HG02981 (cell line): ENCODE results near the gene SAMD4A.
"Not testable (repeated sequence)": the region's sequence is repeated elsewhere in the genome, so short reads cannot be mapped to it uniquely, and the experiment has no call there.

ENCODE experiments used
- ATAC-seq: cut with Tn5 transposase; IDR thresholded peaks from one replicate; pipeline ENCODE4 v1.9.1; 2021; ENCODE audit warnings: mild to moderate bottlenecking, moderate library complexity; ENCODE audit not compliant: unreplicated experiment

The SAMD4A gene

DNA sequence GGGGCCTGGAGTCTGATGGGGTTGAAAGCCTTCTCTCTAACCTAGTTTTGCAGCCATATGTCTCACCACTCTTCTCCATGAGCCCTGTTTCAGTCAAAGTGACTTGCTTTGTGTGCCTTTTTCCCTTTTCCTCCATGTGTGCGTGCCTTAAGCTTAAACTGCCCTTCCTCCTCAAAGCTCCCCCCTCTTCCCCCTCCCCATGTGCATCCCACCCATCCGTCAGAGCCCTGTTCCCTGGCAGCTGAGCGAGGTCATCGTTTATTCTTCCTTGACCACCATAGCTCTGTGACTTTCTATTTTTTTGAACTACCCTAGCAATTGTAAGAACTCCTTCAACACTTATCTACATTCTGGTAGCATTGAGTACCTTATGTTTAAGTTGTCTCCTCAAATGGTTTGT lies 24.9 kb downstream of the SAMD4A start:
- no peak for ATAC-seq

DNA sequence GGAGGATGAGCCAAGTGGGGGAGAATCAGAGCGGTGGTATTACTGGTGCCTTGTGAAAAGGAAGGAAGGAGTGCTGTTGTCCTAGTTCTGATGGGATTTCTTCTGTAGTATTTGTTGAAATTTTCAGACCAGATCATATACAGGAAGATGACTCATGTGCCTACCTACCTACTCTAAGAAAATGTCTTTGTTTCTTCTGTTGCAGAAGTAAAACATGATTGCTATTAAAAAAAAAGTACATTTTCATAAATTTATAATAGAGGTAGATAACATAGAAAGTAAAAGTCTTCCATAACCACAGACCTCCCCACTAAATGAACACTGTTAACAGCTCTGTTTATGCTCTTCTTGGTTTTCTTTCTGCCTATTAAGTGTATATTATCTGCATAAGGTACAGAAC lies 26.9 kb downstream of the SAMD4A start:
- ATAC-seq, result no peak

GRCh38 chr14:54594537-54594936 lies 27.6 kb downstream of the SAMD4A start:
- no peak for ATAC-seq

- ATAC-seq, result no peak
Observed at GRCh38 chr14:54597795-54598443, 31.0 kb downstream of the SAMD4A start.

GRCh38 chr14:54599966-54600716 lies 33.2 kb downstream of the SAMD4A start:
- no peak for ATAC-seq

- ATAC-seq, result no peak
Observed at GRCh38 chr14:54600717-54601109, 33.8 kb downstream of the SAMD4A start.

DNA sequence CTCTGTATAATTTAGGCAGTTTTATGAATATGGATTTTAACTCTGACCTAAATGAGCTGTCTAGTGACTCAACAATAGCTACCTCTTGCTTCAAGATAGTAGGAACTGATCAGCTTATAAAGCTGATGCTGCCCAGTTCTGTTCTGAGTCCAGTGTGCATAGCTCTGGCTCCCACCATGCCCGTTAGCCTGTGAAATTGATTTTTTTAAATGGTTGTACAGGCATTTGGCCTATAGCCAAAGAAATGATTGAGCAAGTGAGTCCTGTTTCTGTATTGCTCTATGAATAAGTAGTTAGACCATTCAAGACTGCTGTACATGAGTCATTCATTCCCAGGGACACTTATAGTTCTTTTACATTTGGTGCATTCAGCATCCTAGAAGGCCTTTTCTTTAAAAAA lies 36.4 kb downstream of the SAMD4A start:
- no peak for ATAC-seq

GRCh38 chr14:54606178-54606577 lies 39.2 kb downstream of the SAMD4A start:
- ATAC-seq, result no peak

DNA sequence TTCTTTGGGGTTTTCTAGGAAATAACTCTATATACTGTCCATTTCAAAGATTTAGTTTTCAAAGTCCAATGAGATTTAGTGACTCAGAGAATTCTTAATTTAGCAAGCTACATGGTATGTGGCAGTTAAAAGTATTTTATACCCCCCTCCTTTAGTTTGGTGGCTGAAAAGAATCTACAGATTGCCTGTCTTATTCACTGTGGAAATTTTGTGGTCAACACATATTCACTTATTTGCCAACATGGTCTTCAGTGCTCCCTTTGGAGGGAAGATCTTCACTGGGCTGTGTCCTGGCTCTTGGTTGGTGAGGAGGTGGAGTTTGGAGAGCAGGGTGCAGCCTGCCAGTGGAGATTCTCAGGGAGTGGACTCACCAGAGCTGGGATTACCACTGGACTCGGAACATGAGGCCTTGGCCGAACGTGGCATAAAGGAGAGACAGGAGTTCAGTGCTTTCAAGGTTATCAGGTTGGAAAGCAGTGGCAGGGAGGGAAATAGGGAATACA lies 39.8 kb downstream of the SAMD4A start:
- no peak for ATAC-seq

GRCh38 chr14:54609576-54609975 lies 42.6 kb downstream of the SAMD4A start:
- no peak for ATAC-seq

DNA sequence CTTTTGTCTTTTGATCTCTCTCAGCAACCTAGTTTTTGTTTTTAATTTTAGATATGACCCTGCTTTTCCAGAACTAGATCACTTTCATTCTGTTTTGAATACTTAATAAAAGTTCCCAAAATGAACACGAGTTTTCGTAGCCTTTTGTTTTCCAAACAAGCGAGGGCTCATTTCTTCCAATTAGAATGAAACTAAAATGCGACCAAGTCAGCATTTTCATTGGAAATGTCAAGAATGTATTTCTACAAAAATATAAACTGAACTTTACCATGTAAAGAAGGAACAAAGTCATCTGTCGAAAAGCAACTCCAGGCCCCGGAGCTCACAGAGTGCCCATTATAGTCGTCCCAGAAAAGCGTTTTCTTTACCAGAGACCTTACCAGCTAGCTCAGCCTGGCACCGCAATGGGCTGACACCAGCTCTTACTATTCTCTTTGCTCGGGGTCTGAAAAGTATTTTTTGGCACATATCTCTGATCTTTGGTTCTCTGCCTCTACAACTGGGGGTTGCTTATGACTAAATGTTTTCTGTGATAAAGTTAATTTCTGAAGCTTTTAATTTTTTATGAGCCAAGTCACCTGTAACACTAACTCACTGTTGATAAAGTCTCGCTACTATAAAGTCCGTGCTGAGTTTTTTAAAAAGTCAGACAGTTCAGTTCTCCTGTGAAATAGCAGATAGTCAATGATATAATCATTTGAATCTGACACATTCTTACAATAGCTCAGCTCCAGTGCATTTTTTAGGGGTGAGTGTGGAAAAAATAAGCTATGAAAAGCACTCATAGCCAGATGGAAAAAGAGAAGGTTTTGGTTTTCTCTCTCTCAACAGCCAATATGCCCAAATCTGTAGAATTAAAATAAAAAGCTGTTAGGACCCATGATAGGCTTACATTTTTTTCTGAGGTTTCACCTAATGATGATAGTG lies 43.4 kb downstream of the SAMD4A start:
- ATAC-seq, result no peak

- no peak for ATAC-seq
Observed at GRCh38 chr14:54614296-54614695, 47.4 kb downstream of the SAMD4A start.

DNA sequence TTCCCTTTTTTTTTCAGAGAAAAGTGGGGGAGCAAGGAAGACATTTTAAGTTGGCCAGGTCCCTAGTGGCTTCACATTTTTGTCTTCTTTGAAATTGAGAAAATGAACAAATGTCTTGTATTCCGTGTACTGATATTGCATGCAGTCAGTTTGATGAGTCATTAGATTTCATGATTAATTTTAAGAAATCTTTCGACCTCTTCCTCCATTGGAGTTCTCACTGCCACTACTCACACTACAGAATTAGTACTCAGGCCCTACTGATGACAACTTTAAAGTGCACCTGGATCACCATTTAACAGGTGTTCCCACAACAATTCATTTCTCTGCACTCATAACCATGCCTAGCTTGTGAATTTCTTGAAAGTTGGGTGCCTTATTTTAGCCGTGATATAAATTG lies 50.5 kb downstream of the SAMD4A start:
- ATAC-seq, result no peak

GRCh38 chr14:54621686-54622085 lies 54.8 kb downstream of the SAMD4A start:
- no peak for ATAC-seq

DNA sequence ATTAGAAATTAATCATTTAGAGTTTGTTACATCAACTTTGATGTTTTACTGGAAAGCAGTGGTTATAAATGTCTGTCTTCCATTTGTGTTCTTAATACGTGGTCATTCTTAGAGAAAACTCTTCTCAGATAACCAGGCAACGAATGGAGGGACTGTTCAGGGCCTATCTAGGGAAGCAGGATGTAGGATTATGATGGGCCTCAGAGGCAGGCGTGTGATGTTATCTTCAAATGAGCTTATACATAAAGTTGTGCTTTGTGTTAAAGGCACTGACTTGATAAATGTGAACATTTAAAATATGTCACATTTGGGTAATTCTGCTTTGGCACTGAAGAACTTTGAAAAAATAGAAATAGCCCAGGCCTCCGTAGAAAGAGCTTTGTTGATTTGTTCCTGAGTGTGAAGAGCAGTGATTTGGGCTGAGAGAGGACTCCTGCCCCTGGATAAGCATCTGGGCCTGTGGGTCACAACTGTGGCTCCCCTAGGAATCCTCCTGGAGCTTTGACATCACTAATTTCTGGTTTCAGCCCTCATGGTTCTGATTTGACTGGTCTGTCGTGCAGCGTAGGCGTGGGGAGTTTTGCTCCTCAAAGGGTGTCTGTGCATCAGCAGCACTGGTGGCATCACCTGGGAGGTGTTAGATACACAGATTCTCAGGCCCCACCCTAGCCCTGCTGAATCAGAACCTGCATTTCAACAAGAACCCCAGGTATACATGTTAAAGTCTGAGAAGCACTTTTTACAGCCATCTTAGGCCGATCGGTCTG lies 55.4 kb downstream of the SAMD4A start:
- ATAC-seq, result peak; percentile 75

GRCh38 chr14:54623279-54624004 lies 56.5 kb downstream of the SAMD4A start:
- ATAC-seq, result no peak

DNA sequence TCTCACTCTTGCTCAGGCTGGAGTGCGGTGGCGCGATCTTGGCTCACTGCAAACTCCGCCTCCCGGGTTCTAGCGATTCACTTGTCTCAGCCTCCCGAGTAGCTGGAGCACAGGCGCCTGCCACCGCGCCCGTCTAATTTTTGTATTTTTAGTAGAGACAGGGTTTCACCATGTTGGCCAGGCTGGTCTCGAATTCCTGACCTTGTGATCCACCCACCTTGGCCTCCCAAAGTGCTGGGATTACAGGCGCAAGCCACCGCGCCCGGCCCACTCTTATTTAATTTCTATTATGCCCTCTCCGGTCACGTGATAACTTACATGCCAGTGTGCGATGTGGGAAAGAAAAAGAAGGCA lies 57.1 kb downstream of the SAMD4A start:
- not testable (repeated sequence) for ATAC-seq

DNA sequence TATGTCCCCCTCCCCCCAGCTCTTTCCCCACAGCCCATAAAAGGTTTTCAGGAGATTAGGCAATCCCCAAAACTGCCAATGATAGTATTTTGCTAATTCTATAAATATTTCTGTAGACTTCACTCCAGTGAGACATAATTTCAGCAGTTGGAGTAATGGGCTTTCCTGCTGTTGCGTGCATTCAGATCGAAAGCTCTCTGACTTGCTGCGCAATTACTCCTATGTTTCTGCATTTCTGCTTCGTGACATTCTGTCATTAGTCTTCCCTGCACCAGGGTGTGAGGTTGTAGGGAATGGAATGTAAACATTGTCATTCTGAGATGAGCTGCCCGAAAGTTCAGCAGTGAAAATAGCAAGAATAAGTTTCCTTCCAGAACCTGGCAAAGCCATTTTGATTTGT lies 58.2 kb downstream of the SAMD4A start:
- ATAC-seq, result no peak

- ATAC-seq, result no peak
Observed at GRCh38 chr14:54627219-54627539, 60.3 kb downstream of the SAMD4A start.
